Skeletal muscle tissue (tissue), 4 donors: ENCODE measurements around the gene ZFR. TPM values are rescaled to one million over a fixed set of nuclear protein-coding genes. Genes with fewer than 3 reads are reported as not detected.

ENCODE experiments used
- H3K27ac ChIP-seq: one replicate; pipeline ENCODE4 v1.7.0; 2013; ENCODE audit warnings: mild to moderate bottlenecking, low read depth, low read length, inconsistent platforms
- H3K27me3 ChIP-seq, 3 donors: one replicate each; pipeline ENCODE4 v1.7.0; 2013; ENCODE audit warnings: low read length in 3 of 3; ENCODE audit not compliant: control insufficient read depth in 3 of 3, insufficient read depth in 3 of 3
- H3K36me3 ChIP-seq, 3 donors: one replicate each; pipeline ENCODE4 v1.7.0; 2013; ENCODE audit warnings: low read length in 3 of 3; ENCODE audit not compliant: control insufficient read depth in 3 of 3, insufficient read depth in 3 of 3
- H3K4me1 ChIP-seq, 3 donors: one replicate each; pipeline ENCODE4 v1.7.0; 2013; ENCODE audit warnings: low read length in 3 of 3, mild to moderate bottlenecking in 3 of 3; ENCODE audit not compliant: control insufficient read depth in 3 of 3, insufficient read depth in 3 of 3
- H3K4me3 ChIP-seq, 3 donors: one replicate each; pipeline ENCODE4 v1.7.0; 2013; ENCODE audit warnings: low read length in 3 of 3
- H3K9ac ChIP-seq, 3 donors: one replicate each; pipeline ENCODE4 v1.7.0; 2013; ENCODE audit warnings: low read length in 3 of 3, mild to moderate bottlenecking in 3 of 3, moderate library complexity in 2 of 3, low read depth in 1 of 3
- H3K9me3 ChIP-seq, 3 donors: one replicate each; pipeline ENCODE4 v1.7.0; 2013; ENCODE audit warnings: low read length in 3 of 3; ENCODE audit not compliant: control insufficient read depth in 3 of 3
- total RNA-seq: library from RNA; depleted of rRNA; stranded (reverse); fragments of >200 nt; gene quantifications from one replicate; pipeline ENCODE4 v1.2.3, GENCODE V29; 2014
- donor health status: Osteomylitis.

ZFR gene
- total RNA-seq, 1 donor from 2014 or later = 67.8 TPM

GRCh38 chr5:32392039-32392438, 52.5 kb downstream of the ZFR start:
- H3K27me3 ChIP-seq = no peaks in the 10 kb centered on the region
- H3K4me1 ChIP-seq = no peaks in the 10 kb centered on the region
- no peak overlapping the region for H3K9ac ChIP-seq
- H3K36me3 ChIP-seq = peaks cover 29 to 72% (median 66%) of the 10 kb centered on the region in 3 donors
- H3K9me3 ChIP-seq = no peaks in the 10 kb centered on the region
- no peak overlapping the region for H3K4me3 ChIP-seq
- H3K27ac ChIP-seq = no peak overlapping the region

- no peaks in the 10 kb centered on the region for H3K4me1 ChIP-seq
- peaks cover 19 to 73% (median 56%) of the 10 kb centered on the region in 3 donors for H3K36me3 ChIP-seq
- no peak overlapping the region for H3K4me3 ChIP-seq
- no peaks in the 10 kb centered on the region for H3K27me3 ChIP-seq
- H3K9me3 ChIP-seq = no peaks in the 10 kb centered on the region
- no peak overlapping the region for H3K27ac ChIP-seq
- no peak overlapping the region for H3K9ac ChIP-seq
Observed at GRCh38 chr5:32390819-32391591, 53.5 kb downstream of the ZFR start.

- no peaks in the 10 kb centered on the region for H3K27me3 ChIP-seq
- no peak overlapping the region for H3K9ac ChIP-seq
- peaks cover 19 to 62% (median 44%) of the 10 kb centered on the region in 3 donors for H3K36me3 ChIP-seq
- H3K9me3 ChIP-seq = no peaks in the 10 kb centered on the region
- no peak overlapping the region for H3K27ac ChIP-seq
- no peak overlapping the region for H3K4me3 ChIP-seq
- no peaks in the 10 kb centered on the region for H3K4me1 ChIP-seq
Observed at GRCh38 chr5:32388432-32389129, 56.0 kb downstream of the ZFR start.

- Histone ChIP-seq H3K36me3 (peaks cover 22 to 65% (median 42%) of the 10 kb centered on the region in 3 donors), H3K27me3 (no peaks in the 10 kb centered on the region), H3K9me3 (no peaks in the 10 kb centered on the region), H3K4me1 (no peaks in the 10 kb centered on the region), H3K9ac (no peak overlapping the region), H3K4me3 (no peak overlapping the region), H3K27ac (no peak overlapping the region)
Observed at GRCh38 chr5:32387841-32388240, 56.7 kb downstream of the ZFR start.

- Histone ChIP-seq H3K4me1 (no peaks in the 10 kb centered on the region), H3K36me3 (peaks cover 19 to 64% (median 39%) of the 10 kb centered on the region in 3 donors), H3K27me3 (no peaks in the 10 kb centered on the region), H3K9me3 (no peaks in the 10 kb centered on the region), H3K4me3 (no peak overlapping the region), H3K9ac (no peak overlapping the region), H3K27ac (no peak overlapping the region)
Observed at GRCh38 chr5:32387211-32387610, 57.3 kb downstream of the ZFR start.

GRCh38 chr5:32384621-32385020, 59.9 kb downstream of the ZFR start:
- Histone ChIP-seq H3K4me1 (no peaks in the 10 kb centered on the region), H3K9me3 (no peaks in the 10 kb centered on the region), H3K36me3 (peaks cover 6 to 55% (median 35%) of the 10 kb centered on the region in 3 donors), H3K27ac (no peak overlapping the region), H3K9ac (no peak overlapping the region), H3K27me3 (no peaks in the 10 kb centered on the region), H3K4me3 (no peak overlapping the region)

GRCh38 chr5:32383586-32383985, 61.0 kb downstream of the ZFR start:
- Histone ChIP-seq H3K9me3 (no peaks in the 10 kb centered on the region), H3K4me1 (no peaks in the 10 kb centered on the region), H3K4me3 (no peak overlapping the region), H3K27me3 (no peaks in the 10 kb centered on the region), H3K9ac (no peak overlapping the region), H3K36me3 (peaks cover 6 to 51% (median 29%) of the 10 kb centered on the region in 3 donors), H3K27ac (no peak overlapping the region)

- Histone ChIP-seq H3K9ac (no peak overlapping the region), H3K4me3 (no peak overlapping the region), H3K36me3 (peaks cover 6 to 48% (median 24%) of the 10 kb centered on the region in 3 donors), H3K9me3 (no peaks in the 10 kb centered on the region), H3K4me1 (no peaks in the 10 kb centered on the region), H3K27ac (no peak overlapping the region), H3K27me3 (no peaks in the 10 kb centered on the region)
Observed at GRCh38 chr5:32383065-32383464, 61.5 kb downstream of the ZFR start.

- peaks cover 6 to 33% (median 8%) of the 10 kb centered on the region in 3 donors for H3K36me3 ChIP-seq
- no peaks in the 10 kb centered on the region for H3K4me1 ChIP-seq
- H3K9me3 ChIP-seq = no peaks in the 10 kb centered on the region
- H3K27me3 ChIP-seq = no peaks in the 10 kb centered on the region
- no peak overlapping the region for H3K9ac ChIP-seq
- H3K27ac ChIP-seq = no peak overlapping the region
- no peak overlapping the region for H3K4me3 ChIP-seq
Observed at GRCh38 chr5:32379421-32379820, 65.1 kb downstream of the ZFR start.

GRCh38 chr5:32378966-32379365, 65.6 kb downstream of the ZFR start:
- Histone ChIP-seq H3K36me3 (peaks cover 6 to 34% (median 10%) of the 10 kb centered on the region in 3 donors), H3K4me3 (no peak overlapping the region)

More at GRCh38 chr5:32378966-32379365, 65.6 kb downstream of the ZFR start:
- Histone ChIP-seq H3K4me1 (no peaks in the 10 kb centered on the region), H3K9me3 (no peaks in the 10 kb centered on the region), H3K27ac (no peak overlapping the region), H3K9ac (no peak overlapping the region), H3K27me3 (no peaks in the 10 kb centered on the region)
